GM19193 (cell line): ENCODE measurements around the gene STRIP2.

Experiments
- POLR2A ChIP-seq: IDR thresholded peaks from 4 replicates; pipeline ENCODE4 v1.6.1; 2011; ENCODE audit not compliant: insufficient read depth, insufficient read length; ENCODE audit errors: extremely low read depth

Gene STRIP2

DNA sequence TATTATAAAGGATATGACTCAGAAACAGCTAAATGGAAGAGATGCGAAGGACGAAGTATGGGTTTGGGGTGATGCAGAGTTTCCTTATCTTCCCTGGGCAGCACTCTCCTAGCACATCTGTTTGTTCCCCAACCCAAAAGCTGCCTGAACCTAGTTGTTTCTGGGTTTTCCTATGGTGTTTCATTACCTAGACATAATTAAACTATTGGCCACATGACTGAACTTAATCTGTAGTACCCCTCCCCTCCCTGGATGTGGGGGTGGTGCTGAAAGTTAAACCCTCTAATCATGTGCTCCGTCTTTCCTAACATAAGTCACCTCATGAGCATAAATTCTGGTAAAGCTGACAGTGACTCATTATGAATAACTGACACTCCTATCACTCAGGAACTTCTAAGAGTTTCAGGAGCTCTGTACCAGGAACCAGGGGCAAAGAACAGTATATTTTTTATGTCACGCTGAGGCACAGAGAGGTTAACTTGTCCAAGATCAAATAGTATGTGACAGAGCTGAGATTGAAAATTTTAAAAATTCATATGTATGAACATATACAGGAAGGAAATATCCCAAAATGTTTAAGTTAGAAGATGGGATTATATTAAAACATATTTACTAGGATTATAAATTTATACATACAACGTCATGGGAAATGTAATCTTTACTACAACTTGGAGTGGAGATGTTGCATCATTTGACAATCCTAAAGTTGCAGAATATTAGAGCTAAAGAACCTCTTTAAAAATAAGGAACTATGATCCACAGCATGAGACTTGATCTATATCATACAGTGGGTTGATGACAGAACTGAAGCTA lies 4.8 kb downstream of the STRIP2 start:
- TF ChIP-seq POLR2A, result no peak

- TF ChIP-seq POLR2A, result no peak
Observed at GRCh38 chr7:129439963-129440625, 5.9 kb downstream of the STRIP2 start.

DNA sequence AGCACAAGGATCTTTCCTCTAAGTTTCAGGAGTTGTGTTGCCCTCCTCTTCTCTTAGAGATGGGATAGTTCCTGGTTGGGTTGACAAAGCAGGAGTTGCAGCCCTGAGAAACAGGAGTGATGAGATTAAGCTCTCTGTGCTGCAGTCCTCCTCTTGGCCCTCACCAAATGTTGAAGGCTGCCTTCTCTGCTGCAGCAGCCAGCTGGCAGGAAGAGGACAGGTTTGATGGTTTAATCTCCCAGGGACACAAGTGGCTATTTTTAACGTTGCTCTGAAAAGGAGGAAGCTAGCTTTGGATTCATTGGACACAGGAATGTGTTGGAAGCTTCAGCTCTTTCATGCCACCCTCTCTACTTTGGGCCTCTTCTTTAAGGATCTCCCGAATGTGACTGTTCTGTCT lies 9.4 kb downstream of the STRIP2 start:
- no peak for TF ChIP-seq POLR2A

GRCh38 chr7:129450295-129450694 lies 16.1 kb downstream of the STRIP2 start:
- TF ChIP-seq POLR2A, result no peak

DNA sequence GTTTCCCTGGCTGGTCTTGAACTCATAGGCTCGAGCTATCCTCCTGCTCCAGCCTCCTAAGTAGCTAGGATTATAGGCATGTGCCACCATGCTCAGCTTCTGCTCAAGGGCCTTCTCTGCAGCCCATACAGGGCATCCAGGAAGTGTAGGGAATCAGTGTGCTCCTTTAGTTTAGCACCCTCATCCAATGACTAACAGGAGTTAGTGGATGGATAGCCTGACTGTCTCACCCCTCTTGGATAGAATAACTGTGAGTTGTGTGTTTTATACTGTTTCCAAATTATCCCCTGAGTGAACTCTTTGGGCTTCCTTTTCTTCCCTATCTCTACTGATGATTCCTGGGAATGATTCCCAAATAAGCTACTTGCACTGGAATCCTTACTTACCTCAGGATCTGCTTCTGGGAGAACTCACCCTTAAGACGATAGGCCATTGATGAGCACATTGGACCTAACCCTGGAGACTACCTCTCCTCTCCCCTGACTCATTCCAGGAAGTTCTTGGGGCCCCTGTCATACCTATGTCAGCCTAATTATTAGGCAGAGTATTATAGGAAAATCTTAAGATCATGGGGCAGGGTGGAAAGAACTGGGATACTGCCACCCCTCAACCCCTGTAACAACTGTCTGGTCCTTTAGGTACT lies 18.5 kb downstream of the STRIP2 start:
- TF ChIP-seq POLR2A, result no peak

DNA sequence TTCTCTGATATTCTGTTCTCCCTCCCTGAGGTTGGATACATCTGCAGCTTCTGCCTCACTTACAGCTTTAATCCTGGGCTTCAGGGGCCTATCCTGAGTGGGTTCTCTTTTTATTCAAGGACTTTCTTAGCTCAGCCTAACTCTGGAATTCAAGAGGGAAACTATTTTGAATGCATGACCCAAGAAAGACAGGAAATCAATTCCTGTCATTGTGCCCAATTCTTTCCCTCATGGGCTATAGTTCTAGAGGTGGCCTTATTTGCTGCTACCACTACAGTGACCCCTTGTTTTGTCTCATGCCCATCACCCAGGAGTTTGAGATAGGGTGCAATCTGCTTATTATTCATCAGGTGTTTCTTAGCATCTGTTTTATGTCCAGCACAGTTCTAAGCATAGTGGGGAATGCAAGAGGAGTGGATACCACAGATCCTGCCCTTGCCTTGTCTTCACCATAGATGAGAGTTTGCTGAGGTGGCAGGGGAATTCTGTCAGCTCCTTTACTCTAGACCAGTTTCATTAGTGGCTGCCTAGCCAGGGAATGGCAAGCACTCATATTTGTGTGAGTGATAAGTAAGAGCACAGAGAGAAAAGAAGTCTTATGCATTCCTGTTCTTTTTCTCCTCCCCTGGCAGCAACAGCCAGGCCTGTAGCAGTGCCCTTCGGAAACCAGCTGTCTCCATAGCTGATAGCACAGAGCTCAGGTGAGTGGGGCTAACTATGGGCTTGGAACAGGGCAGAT lies 19.4 kb downstream of the STRIP2 start:
- TF ChIP-seq POLR2A, result no peak

DNA sequence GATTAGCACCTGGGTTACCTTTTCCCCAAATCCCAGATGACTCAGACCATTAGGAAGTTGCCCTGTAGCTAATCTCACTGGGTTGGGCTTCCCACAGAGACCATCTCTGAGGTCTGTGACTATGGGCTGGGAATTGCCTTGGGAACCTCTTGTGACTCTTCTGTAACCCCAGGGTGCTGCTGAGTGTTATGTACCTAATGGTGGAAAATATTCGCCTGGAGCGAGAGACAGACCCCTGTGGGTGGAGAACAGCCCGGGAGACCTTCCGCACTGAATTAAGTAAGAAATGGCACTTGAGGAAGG lies 20.0 kb downstream of the STRIP2 start:
- TF ChIP-seq POLR2A, result no peak

GRCh38 chr7:129456421-129456820 lies 22.2 kb downstream of the STRIP2 start:
- TF ChIP-seq POLR2A, result no peak

DNA sequence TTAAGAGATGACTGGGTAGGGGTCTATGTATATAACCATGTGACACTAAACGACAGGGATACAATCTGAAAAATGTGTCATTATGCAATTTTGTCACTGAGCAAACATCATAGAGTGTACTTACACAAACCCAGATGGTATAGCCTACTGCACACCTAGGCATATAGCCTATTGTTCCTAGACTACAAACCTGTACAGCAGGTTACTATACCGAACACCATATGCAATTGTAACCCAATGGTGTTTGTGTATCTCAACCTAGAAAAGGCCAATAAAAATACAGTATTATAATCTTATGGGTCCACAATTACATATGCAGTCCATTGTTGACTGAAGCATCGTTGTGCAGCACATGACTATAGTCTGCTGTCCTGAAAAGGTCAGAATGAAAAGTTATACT lies 22.9 kb downstream of the STRIP2 start:
- TF ChIP-seq POLR2A, result no peak

DNA sequence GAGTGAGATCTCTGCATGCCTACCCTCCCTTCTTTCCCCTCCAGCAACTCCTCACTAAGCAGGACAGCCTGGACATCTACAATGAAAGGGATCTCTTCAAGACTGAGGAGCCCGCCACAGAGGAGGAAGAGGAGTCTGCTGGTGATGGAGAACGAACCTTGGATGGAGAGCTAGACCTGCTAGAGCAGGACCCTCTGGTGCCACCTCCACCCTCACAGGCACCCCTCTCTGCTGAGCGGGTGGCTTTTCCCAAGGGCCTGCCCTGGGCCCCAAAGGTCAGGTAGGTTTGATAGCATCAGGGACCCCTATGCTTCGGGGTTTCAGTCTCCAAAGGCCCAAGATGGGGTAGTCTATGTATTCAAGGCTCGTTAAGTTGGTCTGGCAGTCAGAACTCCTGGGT lies 23.9 kb downstream of the STRIP2 start:
- TF ChIP-seq POLR2A, result no peak

GRCh38 chr7:129461809-129462208 lies 27.6 kb downstream of the STRIP2 start:
- TF ChIP-seq POLR2A, result no peak

GRCh38 chr7:129462420-129462819 lies 28.2 kb downstream of the STRIP2 start:
- TF ChIP-seq POLR2A, result no peak

DNA sequence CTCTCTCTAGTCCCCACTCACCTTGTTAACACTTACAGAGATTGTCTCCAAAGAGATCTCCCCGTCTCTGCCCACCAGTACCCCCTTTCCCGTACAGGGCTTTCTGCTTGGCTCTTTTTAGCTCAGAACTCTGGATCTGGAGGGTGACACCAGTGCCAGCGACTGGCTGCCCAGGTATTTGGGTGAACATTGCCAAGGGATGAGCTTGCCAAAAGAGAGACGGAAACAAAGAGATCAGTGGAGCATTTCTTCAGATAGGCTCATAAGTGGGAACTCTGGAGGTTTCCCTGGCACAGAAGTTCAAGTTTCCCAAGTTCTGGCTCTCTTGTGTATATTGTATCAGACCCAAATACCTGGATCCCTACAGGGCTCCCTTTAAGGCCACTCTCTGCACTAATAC lies 30.0 kb downstream of the STRIP2 start:
- TF ChIP-seq POLR2A, result no peak

- TF ChIP-seq POLR2A, result no peak
Observed at GRCh38 chr7:129465080-129465479, 30.8 kb downstream of the STRIP2 start.

DNA sequence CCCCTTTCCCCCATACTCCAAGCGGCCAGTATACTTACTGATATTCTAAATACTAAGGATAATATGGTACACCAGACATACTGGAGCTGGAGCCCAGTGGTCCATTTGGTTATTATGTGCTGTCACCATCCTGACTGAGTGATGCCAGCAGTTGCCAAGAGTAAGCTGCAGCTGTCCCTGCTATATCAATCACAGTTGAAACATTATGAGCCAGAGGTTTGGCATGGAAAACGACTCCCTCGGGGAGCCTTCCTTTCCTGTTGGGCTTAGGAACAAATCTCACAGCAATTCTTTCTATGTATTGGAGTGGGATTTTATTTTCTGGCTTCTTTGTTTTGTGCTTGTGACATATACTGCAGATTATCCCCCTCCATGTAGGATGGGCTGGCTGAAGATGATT lies 32.6 kb downstream of the STRIP2 start:
- TF ChIP-seq POLR2A, result no peak
